ENCODE measurements around the gene DAB1.

DAB1 gene

GRCh38 chr1:57210881-57211280, 213.0 kb downstream of the DAB1 start:
- DNase-seq: no peak

- peak; percentile 29 for DNase-seq
Observed at GRCh38 chr1:57209495-57209894, 214.4 kb downstream of the DAB1 start.

- no peak for DNase-seq
Observed at GRCh38 chr1:57208741-57209302, 215.0 kb downstream of the DAB1 start.

DNA sequence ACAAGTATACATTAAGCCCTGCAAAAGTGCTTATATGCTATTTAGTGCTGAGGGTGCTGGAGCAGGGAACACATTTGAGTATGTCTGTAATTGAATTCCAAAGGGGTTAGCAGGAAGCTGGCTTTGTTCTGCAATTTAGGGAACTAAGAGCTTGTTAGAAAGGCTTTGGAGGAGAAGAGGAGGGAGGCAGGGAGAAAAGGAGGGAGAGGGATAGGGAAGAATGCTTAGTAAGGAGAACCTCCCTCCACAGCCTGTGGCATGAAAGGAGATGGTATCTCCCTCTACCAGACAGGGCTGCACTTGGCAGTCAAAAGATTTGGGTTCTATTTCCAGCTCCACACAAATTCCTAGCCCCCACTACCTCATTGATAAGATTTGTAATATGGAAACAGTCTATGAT, 217.8 kb downstream of the DAB1 start:
- DNase-seq: peak; percentile 43

- peak; percentile 42 for DNase-seq
Observed at GRCh38 chr1:57204942-57205787, 218.7 kb downstream of the DAB1 start.

DNA sequence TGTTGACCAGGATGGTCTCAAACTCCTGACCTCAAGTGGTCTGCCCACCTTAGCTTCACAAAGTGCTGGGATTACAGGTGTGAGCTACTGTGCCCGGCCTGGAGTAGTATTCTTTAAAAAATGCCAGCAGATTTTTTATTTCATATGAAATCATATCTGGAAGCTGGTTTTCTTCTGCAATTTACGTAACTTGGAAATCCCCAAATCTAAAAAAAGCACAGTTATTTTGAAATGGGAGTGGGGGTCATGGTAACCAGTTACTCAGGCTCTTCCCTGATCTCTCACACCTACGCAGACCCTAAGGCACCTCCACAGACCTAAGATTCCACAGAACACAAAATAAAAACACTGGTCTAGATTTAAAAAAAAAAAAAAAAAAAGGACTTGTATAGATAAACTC, 219.8 kb downstream of the DAB1 start:
- DNase-seq: no peak

DNA sequence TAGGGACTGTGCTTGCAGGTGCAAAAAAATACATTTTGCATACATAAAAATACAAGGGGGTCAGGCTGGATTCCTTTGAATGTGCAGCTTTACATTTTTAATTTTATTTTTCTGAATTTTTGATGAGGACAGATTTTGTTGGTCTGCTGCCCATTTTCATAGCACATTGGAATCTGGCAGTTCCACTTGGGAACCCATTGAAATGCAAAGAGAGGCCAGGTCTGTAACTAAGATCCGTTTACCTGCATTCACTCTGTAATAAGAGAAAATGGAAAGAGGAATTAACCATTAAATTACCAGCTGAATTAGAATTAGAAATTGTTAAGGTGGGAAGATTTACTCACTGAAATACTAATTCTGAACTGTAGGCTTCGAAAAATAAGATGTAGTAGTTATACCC, 221.6 kb downstream of the DAB1 start:
- DNase-seq: no peak

GRCh38 chr1:57198912-57199311, 224.9 kb downstream of the DAB1 start:
- no peak for DNase-seq

- DNase-seq: no peak
Observed at GRCh38 chr1:57195436-57195941, 228.4 kb downstream of the DAB1 start.

DNA sequence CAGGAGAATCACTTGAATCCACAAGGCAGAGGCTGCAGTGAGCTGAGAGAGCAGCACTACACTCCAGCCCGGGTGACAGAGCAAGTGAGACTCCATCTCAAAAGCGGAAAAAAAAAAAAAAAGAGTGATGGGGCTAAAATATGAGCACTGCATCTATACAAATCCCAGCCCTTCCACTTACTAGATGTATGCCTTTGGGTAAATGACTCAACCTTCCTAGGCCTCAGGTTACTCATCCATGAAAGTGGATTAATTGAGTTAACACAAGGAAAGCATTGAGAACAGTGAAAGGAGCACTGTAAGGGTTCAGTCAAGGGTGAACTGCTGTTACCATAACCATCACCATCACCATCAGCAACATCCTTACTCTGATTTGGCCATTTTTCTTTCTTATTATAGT, 231.6 kb downstream of the DAB1 start:
- peak; percentile 69 for DNase-seq

GRCh38 chr1:57190898-57191297, 233.0 kb downstream of the DAB1 start:
- DNase-seq: no peak

- DNase-seq: no peak
Observed at GRCh38 chr1:57188168-57188567, 235.7 kb downstream of the DAB1 start.

GRCh38 chr1:57186455-57186854, 237.4 kb downstream of the DAB1 start:
- no peak for DNase-seq

DNA sequence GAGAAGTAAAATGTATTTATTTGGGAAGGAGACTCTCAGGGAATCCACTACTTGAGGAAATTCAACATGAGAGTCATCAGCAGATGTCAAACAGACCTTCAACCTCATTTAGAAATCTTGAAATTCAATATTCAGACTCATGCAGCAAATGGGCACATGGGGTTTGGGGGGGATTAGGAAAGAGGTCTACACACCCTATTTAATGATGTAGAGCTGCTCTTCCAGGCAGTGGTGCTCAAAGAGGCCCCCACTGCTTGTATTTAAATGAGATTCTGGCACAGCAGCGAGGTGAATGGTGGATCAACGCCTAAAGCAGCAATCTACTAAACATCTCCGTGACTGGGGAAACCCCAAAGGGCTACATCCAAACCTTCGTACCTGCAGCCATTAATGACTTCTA, 244.9 kb downstream of the DAB1 start:
- DNase-seq: no peak

- no peak for DNase-seq
Observed at GRCh38 chr1:57175506-57175905, 248.4 kb downstream of the DAB1 start.

- DNase-seq: no peak
Observed at GRCh38 chr1:57172040-57172439, 251.8 kb downstream of the DAB1 start.

- DNase-seq: no peak
Observed at GRCh38 chr1:57167997-57168396, 255.9 kb downstream of the DAB1 start.

- no peak for DNase-seq
Observed at GRCh38 chr1:57165546-57165945, 258.3 kb downstream of the DAB1 start.

- DNase-seq: no peak
Observed at GRCh38 chr1:57164584-57164983, 259.3 kb downstream of the DAB1 start.

DNA sequence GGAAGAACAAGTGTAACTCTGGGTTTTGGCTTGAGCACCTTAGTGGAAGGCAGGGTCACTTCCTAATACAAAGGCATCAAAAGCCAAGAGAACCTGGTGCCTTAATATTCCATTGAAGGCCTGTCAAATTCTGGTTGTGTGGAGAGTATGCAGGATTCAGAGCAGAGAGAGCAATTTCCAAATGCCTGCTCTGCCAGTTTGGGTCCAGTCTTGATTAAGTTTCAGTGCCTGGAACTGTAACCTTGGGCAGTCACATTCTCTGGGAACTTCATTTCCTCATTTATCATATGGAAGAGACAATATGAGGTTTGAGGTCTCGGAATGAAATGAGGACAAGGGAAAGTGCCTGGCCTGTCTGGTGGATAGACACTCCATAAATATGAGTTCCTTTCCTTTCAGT, 260.1 kb downstream of the DAB1 start:
- no peak for DNase-seq

DNA sequence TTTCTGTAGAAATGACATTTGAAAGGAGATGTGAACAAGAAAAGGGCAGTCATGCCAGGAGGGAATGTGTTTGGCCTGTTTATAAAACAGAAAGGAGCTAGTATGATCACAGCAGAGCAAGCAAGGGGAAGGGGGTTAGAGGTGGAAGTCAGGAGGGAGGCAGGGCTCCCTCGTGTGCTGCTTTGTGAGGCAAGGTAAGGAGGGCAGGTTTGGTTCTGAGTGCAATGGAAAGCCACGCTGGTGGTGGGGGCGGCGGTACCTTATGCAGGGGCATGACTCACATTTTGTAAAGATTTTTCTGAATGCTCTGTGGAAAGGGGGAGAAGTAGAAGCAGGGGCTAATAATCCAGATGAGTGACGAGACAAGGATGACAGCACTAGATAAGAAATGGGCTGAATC, 260.5 kb downstream of the DAB1 start:
- DNase-seq: no peak

- no peak for DNase-seq
Observed at GRCh38 chr1:57162607-57163261, 261.1 kb downstream of the DAB1 start.

- DNase-seq: no peak
Observed at GRCh38 chr1:57160594-57160993, 263.3 kb downstream of the DAB1 start.

- no peak for DNase-seq
Observed at GRCh38 chr1:57158604-57158998, 265.3 kb downstream of the DAB1 start.
